ENCODE data around the gene PTPRG.

Gene PTPRG

GRCh38 chr3:61908382-61908781 is 347.0 kb downstream of the PTPRG start:
- no peak for DNase-seq

GRCh38 chr3:61910732-61911131 is 349.4 kb downstream of the PTPRG start:
- DNase-seq, result no peak

- DNase-seq, result no peak
These were observed 350.8 kb downstream of the PTPRG start for GRCh38 chr3:61912158-61912557.

GRCh38 chr3:61913701-61914100 is 352.3 kb downstream of the PTPRG start:
- DNase-seq, result no peak

- no peak for DNase-seq
These were observed 352.9 kb downstream of the PTPRG start for GRCh38 chr3:61914276-61914675.

- DNase-seq, result no peak
These were observed 353.9 kb downstream of the PTPRG start for GRCh38 chr3:61915296-61915695.

GRCh38 chr3:61919371-61919770 is 358.0 kb downstream of the PTPRG start:
- DNase-seq, result no peak

GRCh38 chr3:61922118-61922517 is 360.7 kb downstream of the PTPRG start:
- no peak for DNase-seq

GRCh38 chr3:61924090-61924735 is 362.8 kb downstream of the PTPRG start:
- no peak for DNase-seq

GRCh38 chr3:61924991-61925390 is 363.6 kb downstream of the PTPRG start:
- no peak for DNase-seq

- no peak for DNase-seq
These were observed 364.4 kb downstream of the PTPRG start for GRCh38 chr3:61925721-61926120.

GRCh38 chr3:61926923-61927322 is 365.6 kb downstream of the PTPRG start:
- no peak for DNase-seq

- DNase-seq, result no peak
These were observed 366.0 kb downstream of the PTPRG start for GRCh38 chr3:61927332-61927731.

- DNase-seq, result no peak
These were observed 366.7 kb downstream of the PTPRG start for GRCh38 chr3:61928039-61928438.

GRCh38 chr3:61928776-61929314 is 367.5 kb downstream of the PTPRG start:
- no peak for DNase-seq

GRCh38 chr3:61929617-61930016 is 368.2 kb downstream of the PTPRG start:
- no peak for DNase-seq

GRCh38 chr3:61932499-61932898 is 371.1 kb downstream of the PTPRG start:
- DNase-seq, result no peak

GRCh38 chr3:61933798-61934504 is 372.6 kb downstream of the PTPRG start:
- no peak for DNase-seq

GRCh38 chr3:61934505-61934871 is 373.1 kb downstream of the PTPRG start:
- DNase-seq, result no peak

GRCh38 chr3:61935814-61936213 is 374.4 kb downstream of the PTPRG start:
- DNase-seq, result no peak

- DNase-seq, result peak; percentile 44
These were observed 375.1 kb downstream of the PTPRG start for GRCh38 chr3:61936344-61936937.

GRCh38 chr3:61937477-61937876 is 376.1 kb downstream of the PTPRG start:
- no peak for DNase-seq

- no peak for DNase-seq
These were observed 377.6 kb downstream of the PTPRG start for GRCh38 chr3:61938878-61939549.

GRCh38 chr3:61940236-61940635 is 378.9 kb downstream of the PTPRG start:
- DNase-seq, result no peak

Data from hematopoietic multipotent progenitor cell treated with erythropoietin and hydrocortisone succinate and interleukin-3 and kit ligand, for 6 days (in vitro differentiated cells).